Pancreas (tissue), 10 donors: ENCODE data around the gene POLR3A. TPM values are rescaled to one million over a fixed set of nuclear protein-coding genes. Genes with fewer than 3 reads are reported as not detected.
"Not testable (repeated sequence)": the region's sequence is repeated elsewhere in the genome, so short reads cannot be mapped to it uniquely, and the experiment has no call there.

Experiments used
- ATAC-seq, 4 donors: fragments of 200-7000 bp; cut with Tn5 transposase; one replicate each; pipeline versions ENCODE4 v1.8.0 to v1.9.1; 2020; ENCODE audit warnings: mild to moderate bottlenecking in 4 of 4, moderate library complexity in 4 of 4
- DNase-seq, 6 donors: peaks; one replicate each; pipeline ENCODE4 v3.0.0-alpha.2; 2020
- FAIRE-seq: peaks from 2 replicates; lab custom pipeline; 2012; peaks lifted over from hg19 to GRCh38; lab: Jason Lieb, UNC
- H3K27ac ChIP-seq, 4 donors: fragments of 200-600 bp; sonication (generic); 1 replicate in 3 of 4; 2 replicates in 1 of 4; pipeline versions ENCODE4 v1.5.0 to v1.8.0; 2020
- H3K27me3 ChIP-seq, 4 donors: fragments of 200-600 bp; one replicate each; pipeline ENCODE4 v1.8.0; 2021
- H3K36me3 ChIP-seq, 3 donors: fragments of 200-600 bp; sonication (generic) in 1 of 3; one replicate each; pipeline versions ENCODE4 v1.5.0 to v1.8.0; 2020 to 2021
- H3K4me1 ChIP-seq, 3 donors: fragments of 200-600 bp; one replicate each; pipeline ENCODE4 v1.8.0; 2021
- H3K4me3 ChIP-seq, 4 donors: fragments of 200-600 bp; sonication (generic) in 2 of 4; one replicate each; pipeline versions ENCODE4 v1.5.0 to v1.8.0; 2020 to 2021
- H3K9me3 ChIP-seq, 4 donors: fragments of 200-600 bp; one replicate each; pipeline ENCODE4 v1.8.0; 2021
- WGBS, 2 donors: extraction: QIAGEN DNeasy Blood & Tissue Kit; methylation state at CpG; one replicate each; pipeline ENCODE4 v1.1.7; 2013; 5-methylcytosine and 5-hydroxymethylcytosine counted together
- intact Hi-C, 3 donors: fragments of 100-400 bp; cut with DNase I; formaldehyde crosslinking; loops; one replicate each; pipeline versions ENCODE4 v1.11.1 to v1.14.2; 2022
- polyA plus RNA-seq, 2 donors: library from polyadenylated mRNA; stranded (reverse); fragments of 200-250 nt; gene quantifications; one replicate each; pipeline ENCODE4 v1.2.3, GENCODE V29; 2013
- total RNA-seq, 6 donors: library from RNA; stranded (reverse); fragmentation: NEBNext Ultra II Directional in 4 of 6; extraction: Animal tissue kit (Norgen Biotek cat#: 25700) in 4 of 6; gene quantifications; one replicate each; pipeline versions ENCODE4 v1.2.1 to v1.2.4, GENCODE V29; 2021 to 2023
- TF ChIP-seq, protein P1 (sequence below), 4 donors: fragments of 200-600 bp; sonication (generic) in 3 of 4; IDR thresholded peaks; one replicate each; pipeline versions ENCODE4 v1.5.0 to v1.8.0; 2021; ENCODE audit warnings: antibody characterized with exemption in 4 of 4
- donor health status: healthy with polysubstance abuse.
- donor health status: DM: no; HTN: no; CAD: no; lungs with moderate emphysema.
- donor health status: DM: no; HTN: no; CAD: no.
- donor health status: control.
- donor health status: control.
- donor health status: Bipolar disorder and iron deficiency.
- donor health status: DM: yes; HTN: yes; CAD: no.
- donor health status: DM: no; HTN: no; CAD: no.
- donor health status: DM: no; HTN: no; CAD: no.
- donor health status: DM: yes; HTN: yes; CAD: no.

POLR3A gene
- total and polyA plus RNA-seq, 8 donors = 4.0 to 7.4 (median 5.4) TPM

GRCh38 chr10:78066012-78066411 lies 36.7 kb upstream of the POLR3A start:
- FAIRE-seq (no peak), ATAC-seq (peak in 1 of 4 donors; percentile 35), DNase-seq (no peak)
- no peak overlapping the region for H3K27ac ChIP-seq
- intact Hi-C loops = no loop called here
- no peak overlapping the region for H3K4me3 ChIP-seq
- H3K9me3 ChIP-seq = no peaks in the 10 kb centered on the region
- TF ChIP-seq, protein P1, sequence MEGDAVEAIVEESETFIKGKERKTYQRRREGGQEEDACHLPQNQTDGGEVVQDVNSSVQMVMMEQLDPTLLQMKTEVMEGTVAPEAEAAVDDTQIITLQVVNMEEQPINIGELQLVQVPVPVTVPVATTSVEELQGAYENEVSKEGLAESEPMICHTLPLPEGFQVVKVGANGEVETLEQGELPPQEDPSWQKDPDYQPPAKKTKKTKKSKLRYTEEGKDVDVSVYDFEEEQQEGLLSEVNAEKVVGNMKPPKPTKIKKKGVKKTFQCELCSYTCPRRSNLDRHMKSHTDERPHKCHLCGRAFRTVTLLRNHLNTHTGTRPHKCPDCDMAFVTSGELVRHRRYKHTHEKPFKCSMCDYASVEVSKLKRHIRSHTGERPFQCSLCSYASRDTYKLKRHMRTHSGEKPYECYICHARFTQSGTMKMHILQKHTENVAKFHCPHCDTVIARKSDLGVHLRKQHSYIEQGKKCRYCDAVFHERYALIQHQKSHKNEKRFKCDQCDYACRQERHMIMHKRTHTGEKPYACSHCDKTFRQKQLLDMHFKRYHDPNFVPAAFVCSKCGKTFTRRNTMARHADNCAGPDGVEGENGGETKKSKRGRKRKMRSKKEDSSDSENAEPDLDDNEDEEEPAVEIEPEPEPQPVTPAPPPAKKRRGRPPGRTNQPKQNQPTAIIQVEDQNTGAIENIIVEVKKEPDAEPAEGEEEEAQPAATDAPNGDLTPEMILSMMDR (IDR thresholded peaks at IDR 0.05) = no peak
- 61 to 68% methylated on average over 5 of the region's 5 CpGs for WGBS, 2 donors
- no peaks in the 10 kb centered on the region for H3K27me3 ChIP-seq
- no peaks in the 10 kb centered on the region for H3K4me1 ChIP-seq
- H3K36me3 ChIP-seq = no peaks in the 10 kb centered on the region

DNA sequence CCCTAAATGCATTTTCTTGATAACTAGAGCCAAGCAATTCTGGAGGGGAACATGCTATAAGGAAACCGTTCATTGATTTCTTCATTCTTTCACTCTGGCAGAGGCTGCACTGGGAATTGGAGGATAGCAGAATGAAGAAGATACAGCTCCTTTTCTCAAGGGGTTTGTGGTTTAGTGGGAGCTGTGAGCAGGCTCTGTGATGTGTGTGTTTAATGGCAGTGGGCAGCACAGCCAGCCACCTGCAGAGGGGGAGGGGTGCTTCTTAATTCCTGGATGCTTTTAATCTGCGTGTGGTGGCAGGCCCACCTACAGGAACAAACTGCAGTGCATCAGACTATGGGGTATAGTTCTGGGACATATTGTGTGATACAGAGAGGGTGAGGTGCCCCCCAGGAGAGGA lies 36.3 kb upstream of the POLR3A start:
- no peaks in the 10 kb centered on the region for H3K27me3 ChIP-seq
- H3K27ac ChIP-seq = no peak overlapping the region
- H3K4me1 ChIP-seq = no peaks in the 10 kb centered on the region
- no peaks in the 10 kb centered on the region for H3K36me3 ChIP-seq
- 86 to 91% methylated on average over 2 of the region's 2 CpGs for WGBS, 2 donors
- no peak for ATAC-seq
- DNase-seq = no peak
- FAIRE-seq = no peak
- TF ChIP-seq, protein P1 (IDR thresholded peaks at IDR 0.05) = no peak
- intact Hi-C loops = no loop called here
- H3K4me3 ChIP-seq = no peak overlapping the region
- no peaks in the 10 kb centered on the region for H3K9me3 ChIP-seq

- intact Hi-C loops, H3K27me3 ChIP-seq, H3K4me1 ChIP-seq, ATAC-seq, DNase-seq, H3K36me3 ChIP-seq, H3K9me3 ChIP-seq, H3K4me3 ChIP-seq, H3K27ac ChIP-seq, FAIRE-seq: not testable (repeated sequence)
- no CpG with 5 or more reads among the region's 2 CpGs for WGBS, 2 donors
These were observed 35.6 kb upstream of the POLR3A start for GRCh38 chr10:78064919-78065318.

DNA sequence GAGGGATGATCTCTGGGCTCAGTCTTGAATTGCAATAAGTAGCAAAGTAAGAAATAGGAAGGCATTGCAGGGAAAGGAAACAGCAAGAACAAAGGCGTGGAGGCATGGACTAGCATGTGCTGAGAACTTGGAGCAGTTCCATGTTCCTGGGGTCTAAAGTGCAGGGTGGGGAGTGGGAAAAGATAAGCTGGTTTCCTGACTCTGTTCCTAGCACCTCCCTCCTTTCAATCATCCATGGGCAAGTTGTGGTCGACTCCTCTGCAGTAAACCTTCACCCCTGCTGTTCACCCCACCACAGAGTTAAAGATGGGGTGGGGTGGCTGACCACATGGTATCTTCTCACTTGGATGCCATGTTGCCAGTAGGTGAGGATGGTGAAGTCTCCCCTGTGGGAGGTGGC lies 33.9 kb upstream of the POLR3A start:
- intact Hi-C loops = no loop called here
- no peaks in the 10 kb centered on the region for H3K27me3 ChIP-seq
- no peak overlapping the region for H3K4me3 ChIP-seq
- TF ChIP-seq, protein P1 (IDR thresholded peaks at IDR 0.05) = no peak
- H3K27ac ChIP-seq = no peak overlapping the region
- no peaks in the 10 kb centered on the region for H3K4me1 ChIP-seq
- ATAC-seq = no peak
- no peaks in the 10 kb centered on the region for H3K36me3 ChIP-seq
- 74 to 79% methylated on average over 2 of the region's 2 CpGs for WGBS, 2 donors
- no peak for DNase-seq
- no peak for FAIRE-seq
- H3K9me3 ChIP-seq = no peaks in the 10 kb centered on the region

DNA sequence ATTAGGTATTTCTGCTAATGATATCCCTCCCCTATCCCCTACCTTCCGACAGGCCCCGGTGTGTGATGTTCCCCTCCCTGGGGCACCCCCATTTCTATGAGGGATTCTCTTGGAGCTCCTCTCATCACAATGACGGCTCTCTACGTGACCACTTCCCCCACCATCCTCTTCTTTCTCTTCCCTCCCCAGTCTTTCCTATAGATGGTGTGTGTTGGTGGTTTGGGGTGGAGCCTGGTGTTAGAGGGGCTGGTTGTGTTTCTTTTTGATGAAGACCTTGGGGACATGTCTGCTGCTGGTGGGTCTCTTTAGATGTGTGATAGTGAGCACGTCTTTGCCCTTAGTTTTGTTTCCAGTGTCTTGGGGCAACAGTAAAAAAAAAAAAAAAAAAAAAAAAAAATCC lies 33.0 kb upstream of the POLR3A start:
- Histone ChIP-seq H3K4me1 (no peaks in the 10 kb centered on the region), H3K4me3 (no peak overlapping the region), H3K27me3 (no peaks in the 10 kb centered on the region), H3K36me3 (no peaks in the 10 kb centered on the region), H3K27ac (no peak overlapping the region), H3K9me3 (no peaks in the 10 kb centered on the region)
- FAIRE-seq = no peak
- no peak for DNase-seq
- 66 to 69% methylated on average over 5 of the region's 5 CpGs for WGBS, 2 donors
- TF ChIP-seq, protein P1 (IDR thresholded peaks at IDR 0.05) = no peak
- no peak for ATAC-seq
- intact Hi-C loops = no loop called here
